ENCODE measurements around the gene GORASP1. TPM values are rescaled to one million over a fixed set of nuclear protein-coding genes. Genes with fewer than 3 reads are reported as not detected.

Gene GORASP1
- total RNA-seq, 1 experiment from 2014 or later: 58.6 TPM

GRCh38 chr3:39124876-39125840 lies 17.7 kb upstream of the GORASP1 start:
- Mint-ChIP-seq H3K36me3 (ENCODE audit: insufficient read depth, unreplicated experiment) (peaks cover 6% of the 10 kb centered on the region), H3K9me3 (ENCODE audit: low read depth, unreplicated experiment) (no peaks in the 10 kb centered on the region), H3K27ac (ENCODE audit: unreplicated experiment) (peak overlapping the region; percentile 80), H3K4me1 (ENCODE audit: low read depth, unreplicated experiment) (peaks cover 24% of the 10 kb centered on the region), H3K27me3 (ENCODE audit: unreplicated experiment) (no peaks in the 10 kb centered on the region), H3K4me3 (ENCODE audit: low read depth, unreplicated experiment) (peak overlapping the region; percentile 60)
- no peak for TF ChIP-seq CTCF (IDR thresholded peaks at IDR 0.05; ENCODE audit: unreplicated experiment)
- CTCF ChIA-PET: interaction anchor here (0.6 to 3.4 kb wide), 16 partner anchors 16 to 253 kb away, joined by 3 to 74 read pairs (median 6); partner anchors contain the start of genes GORASP1 and TTC21A
- intact Hi-C loops (cut with micrococcal nuclease; ENCODE audit: unreplicated experiment): loop anchor here (1.0 to 5.0 kb wide), 2 partner anchors 18 to 52 kb away; partner anchors contain the start of genes GORASP1 and TTC21A
- BruUV-seq (replicated peaks): no TSS peak
- peak; percentile 42 for DNase-seq

GRCh38 chr3:39122813-39123212 lies 15.4 kb upstream of the GORASP1 start:
- Mint-ChIP-seq H3K27me3 (ENCODE audit: unreplicated experiment) (no peaks in the 10 kb centered on the region), H3K4me3 (ENCODE audit: low read depth, unreplicated experiment) (no peak overlapping the region), H3K36me3 (ENCODE audit: insufficient read depth, unreplicated experiment) (peaks cover 6% of the 10 kb centered on the region), H3K27ac (ENCODE audit: unreplicated experiment) (no peak overlapping the region), H3K9me3 (ENCODE audit: low read depth, unreplicated experiment) (no peaks in the 10 kb centered on the region), H3K4me1 (ENCODE audit: low read depth, unreplicated experiment) (peaks cover 24% of the 10 kb centered on the region)
- no peak for DNase-seq
- intact Hi-C loops (cut with micrococcal nuclease; ENCODE audit: unreplicated experiment): no loop called here
- CTCF ChIA-PET: interaction anchor here (0.7 kb wide), 1 partner anchor 63 kb away, joined by 3 read pairs; no protein-coding TSS in a partner anchor
- no peak for TF ChIP-seq CTCF (IDR thresholded peaks at IDR 0.05; ENCODE audit: unreplicated experiment)
- BruUV-seq (replicated peaks): no TSS peak

- DNase-seq: no peak
- H3K27ac Mint-ChIP-seq (ENCODE audit: unreplicated experiment): no peak overlapping the region
- no peaks in the 10 kb centered on the region for H3K27me3 Mint-ChIP-seq (ENCODE audit: unreplicated experiment)
- H3K4me3 Mint-ChIP-seq (ENCODE audit: low read depth, unreplicated experiment): no peak overlapping the region
- peaks cover 6% of the 10 kb centered on the region for H3K36me3 Mint-ChIP-seq (ENCODE audit: insufficient read depth, unreplicated experiment)
- intact Hi-C loops (cut with micrococcal nuclease; ENCODE audit: unreplicated experiment): no loop called here
- no peaks in the 10 kb centered on the region for H3K9me3 Mint-ChIP-seq (ENCODE audit: low read depth, unreplicated experiment)
- BruUV-seq (replicated peaks): no TSS peak
- peaks cover 19% of the 10 kb centered on the region for H3K4me1 Mint-ChIP-seq (ENCODE audit: low read depth, unreplicated experiment)
- TF ChIP-seq CTCF (IDR thresholded peaks at IDR 0.05; ENCODE audit: unreplicated experiment): no peak
- CTCF ChIA-PET: no interaction called here
These were observed 14.2 kb upstream of the GORASP1 start for GRCh38 chr3:39121621-39122020.

GRCh38 chr3:39118931-39119660 lies 11.7 kb upstream of the GORASP1 start:
- no peaks in the 10 kb centered on the region for H3K27me3 Mint-ChIP-seq (ENCODE audit: unreplicated experiment)
- no TSS peak for BruUV-seq (replicated peaks)
- no peak for TF ChIP-seq CTCF (IDR thresholded peaks at IDR 0.05; ENCODE audit: unreplicated experiment)
- intact Hi-C loops (cut with micrococcal nuclease; ENCODE audit: unreplicated experiment): no loop called here
- H3K4me1 Mint-ChIP-seq (ENCODE audit: low read depth, unreplicated experiment): no peaks in the 10 kb centered on the region
- CTCF ChIA-PET: interaction anchor here (0.6 to 0.7 kb wide), 2 partner anchors 149 to 226 kb away, joined by 3 read pairs; no protein-coding TSS in a partner anchor
- no peaks in the 10 kb centered on the region for H3K36me3 Mint-ChIP-seq (ENCODE audit: insufficient read depth, unreplicated experiment)
- H3K9me3 Mint-ChIP-seq (ENCODE audit: low read depth, unreplicated experiment): no peaks in the 10 kb centered on the region
- no peak overlapping the region for H3K4me3 Mint-ChIP-seq (ENCODE audit: low read depth, unreplicated experiment)
- H3K27ac Mint-ChIP-seq (ENCODE audit: unreplicated experiment): no peak overlapping the region
- no peak for DNase-seq
